T-cell (primary cell): Measurements from ENCODE around the gene CFAP44. TPM values are rescaled to one million over a fixed set of nuclear protein-coding genes. Genes with fewer than 3 reads are reported as not detected.

Experiments used
- ATAC-seq, 4 experiments: fragments of 200-7000 bp in 3 of 4; fragments of 150-1000 bp in 1 of 4; cut with Tn5 transposase; replicated peaks in 1 of 4; 1 replicate in 3 of 4; 2 replicates in 1 of 4; pipeline ENCODE4 v1.10.0; 2021; ENCODE audit warnings: moderate library complexity in 3 of 4, mild to moderate bottlenecking in 2 of 4, moderate number of reproducible peaks in 1 of 4
- CTCF ChIA-PET, 2 donors: fragments of 300-600 bp; sonication (Branson Sonifier 250); formaldehyde crosslinking; loops; one replicate each; lab custom pipeline; 2022; ENCODE audit warnings: antibody characterized with exemption in 2 of 2; lab: Charles Lee
- POLR2A ChIA-PET, 2 donors: fragments of 300-600 bp; sonication (Branson Sonifier 250); formaldehyde crosslinking; loops; one replicate each; lab custom pipeline; 2022; ENCODE audit warnings: antibody characterized with exemption in 2 of 2; lab: Charles Lee
- DNase-seq, 35 experiments: peaks; one replicate each; pipeline versions ENCODE4 v3.0.0 to v3.0.0-alpha.2; 2013 to 2023
- H3K27ac ChIP-seq: one replicate; pipeline ENCODE4 v1.5.1; 2013; ENCODE audit warnings: low read length
- H3K27me3 ChIP-seq, 2 experiments: replicated peaks in 1 of 2; 1 replicate in 1 of 2; 2 replicates in 1 of 2; pipeline versions ENCODE4 v1.6.1 to v1.7.0; 2013; ENCODE audit warnings: low read length in 1 of 2, mixed read lengths in 1 of 2; ENCODE audit not compliant: control insufficient read depth in 2 of 2, insufficient read depth in 2 of 2; ENCODE audit errors: extremely low read depth in 1 of 2
- H3K36me3 ChIP-seq, 2 donors: 1 replicate in 1 of 2; 2 replicates in 1 of 2; pipeline versions ENCODE4 v1.6.1 to v1.7.0; 2013; ENCODE audit warnings: low read length in 1 of 2; ENCODE audit not compliant: control insufficient read depth in 2 of 2, insufficient read depth in 1 of 2; ENCODE audit errors: extremely low read depth in 1 of 2
- H3K4me1 ChIP-seq, 2 experiments: 1 replicate in 1 of 2; 2 replicates in 1 of 2; pipeline versions ENCODE4 v1.6.1 to v1.7.0; 2013; ENCODE audit warnings: low read length in 2 of 2, mixed read lengths in 1 of 2; ENCODE audit not compliant: insufficient read depth in 2 of 2, control insufficient read depth in 1 of 2; ENCODE audit errors: extremely low read depth in 1 of 2
- H3K4me3 ChIP-seq, 2 donors: 1 replicate in 1 of 2; 2 replicates in 1 of 2; pipeline versions ENCODE4 v1.5.1 to v1.7.0; 2013; ENCODE audit warnings: mild to moderate bottlenecking in 2 of 2, low read length in 1 of 2, moderate library complexity in 1 of 2; ENCODE audit not compliant: control insufficient read depth in 1 of 2; ENCODE audit errors: extremely low read depth in 1 of 2
- H3K9me3 ChIP-seq: 2 replicates; pipeline ENCODE4 v1.7.0; 2013
- H3K27ac Mint-ChIP-seq, 2 donors: one replicate each; pipeline ENCODE4 v1.8.0; 2020 to 2021; ENCODE audit warnings: mild to moderate bottlenecking in 2 of 2, mixed read lengths in 2 of 2
- H3K27me3 Mint-ChIP-seq, 2 donors: one replicate each; pipeline ENCODE4 v1.8.0; 2021 to 2022; ENCODE audit warnings: mixed read lengths in 2 of 2
- H3K36me3 Mint-ChIP-seq: one replicate; pipeline ENCODE4 v1.8.0; 2021; ENCODE audit warnings: mixed read lengths
- H3K4me1 Mint-ChIP-seq, 3 donors: one replicate each; pipeline ENCODE4 v1.8.0; 2020 to 2022; ENCODE audit warnings: mixed read lengths in 3 of 3, mild to moderate bottlenecking in 1 of 3
- H3K4me3 Mint-ChIP-seq, 3 donors: one replicate each; pipeline ENCODE4 v1.8.0; 2020 to 2022; ENCODE audit warnings: mild to moderate bottlenecking in 3 of 3, mixed read lengths in 3 of 3, moderate library complexity in 3 of 3
- H3K9me3 Mint-ChIP-seq, 3 donors: one replicate each; pipeline ENCODE4 v1.8.0; 2020 to 2022; ENCODE audit warnings: mixed read lengths in 3 of 3
- WGBS: methylation state at CpG from one replicate; pipeline ENCODE4 v1.1.5; 2013; ENCODE audit warnings: missing lambda C conversion rate; ENCODE audit not compliant: insufficient coverage; 5-methylcytosine and 5-hydroxymethylcytosine counted together
- total RNA-seq, 35 experiments: library from RNA in 6 of 35; stranded (reverse) in 6 of 35; fragments of 120-200 nt in 1 of 35; gene quantifications; one replicate each; pipeline versions ENCODE4 v1.2.1 to v1.2.4 and lab custom pipeline; 2013 to 2026

Gene CFAP44
- total RNA-seq, 5 donors from 2014 or later (not counting 1 experiment from before 2014, with no cell fraction given): 12.2 to 19.9 (median 16.0) TPM

DNA sequence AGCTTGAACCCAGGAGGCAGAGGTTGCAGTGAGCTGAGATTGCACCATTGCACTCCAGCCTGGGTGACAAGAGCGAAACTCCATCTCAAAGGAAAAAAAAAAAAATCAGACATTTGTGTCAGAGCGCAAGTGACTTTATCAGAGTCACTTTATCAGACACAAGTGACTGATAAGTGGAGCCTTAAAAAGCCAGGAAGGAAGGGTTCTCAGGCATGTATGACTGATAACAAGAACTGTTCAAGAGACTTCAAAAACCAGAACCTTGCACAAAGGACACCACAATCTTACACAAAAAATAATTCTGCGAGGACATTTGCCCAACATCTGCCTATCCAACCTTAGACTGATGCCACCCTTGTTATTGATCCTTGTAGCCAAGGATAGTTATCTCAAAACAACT, 13.3 kb upstream of the CFAP44 start:
- WGBS: 38% methylated on average over 1 of the region's 3 CpGs
- H3K36me3 ChIP-seq: peaks cover 0 to 27% of the 10 kb centered on the region in 2 donors
- CTCF ChIA-PET: interaction anchor here in 1 of 2 donors (0.6 kb wide), 1 partner anchor 336 kb away, joined by 6 read pairs; no protein-coding TSS in a partner anchor
- H3K4me3 Mint-ChIP-seq: no peak overlapping the region
- no peak overlapping the region for H3K4me3 ChIP-seq
- H3K27me3 Mint-ChIP-seq: no peaks in the 10 kb centered on the region
- no peaks in the 10 kb centered on the region for H3K4me1 ChIP-seq
- H3K27ac Mint-ChIP-seq: no peak overlapping the region
- H3K36me3 Mint-ChIP-seq: peaks cover 67% of the 10 kb centered on the region
- POLR2A ChIA-PET: no interaction called here
- DNase-seq: no peak
- H3K9me3 Mint-ChIP-seq: no peaks in the 10 kb centered on the region
- H3K27me3 ChIP-seq: no peaks in the 10 kb centered on the region
- H3K27ac ChIP-seq: no peak overlapping the region
- no peaks in the 10 kb centered on the region for H3K4me1 Mint-ChIP-seq
- H3K9me3 ChIP-seq: no peaks in the 10 kb centered on the region
- no peak for ATAC-seq

DNA sequence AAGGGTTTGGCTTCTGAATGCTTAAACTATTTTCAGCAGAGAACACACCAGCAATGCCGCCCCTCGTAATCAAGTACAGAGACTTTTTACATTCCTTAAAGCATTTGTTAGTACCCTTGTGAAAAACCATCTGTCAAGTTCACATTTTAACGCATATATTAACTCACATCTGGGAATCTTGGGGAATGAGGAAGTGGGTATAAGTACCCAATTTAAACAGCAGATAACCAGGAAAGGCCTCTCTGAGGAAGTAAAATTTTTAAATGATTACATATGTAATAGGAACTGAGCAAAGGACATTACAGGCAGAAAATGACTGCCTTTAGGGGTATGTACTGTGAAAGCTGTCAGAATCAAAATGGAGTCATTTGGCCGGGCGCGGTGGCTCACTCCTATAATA, 12.8 kb upstream of the CFAP44 start:
- H3K4me3 ChIP-seq: no peak overlapping the region
- no peak overlapping the region for H3K27ac Mint-ChIP-seq
- no peak overlapping the region for H3K4me3 Mint-ChIP-seq
- no peaks in the 10 kb centered on the region for H3K9me3 Mint-ChIP-seq
- no peaks in the 10 kb centered on the region for H3K4me1 ChIP-seq
- H3K27me3 Mint-ChIP-seq: no peaks in the 10 kb centered on the region
- peaks cover 63% of the 10 kb centered on the region for H3K36me3 Mint-ChIP-seq
- POLR2A ChIA-PET: no interaction called here
- H3K27ac ChIP-seq: no peak overlapping the region
- H3K36me3 ChIP-seq: peaks cover 0 to 31% of the 10 kb centered on the region in 2 donors
- H3K27me3 ChIP-seq: no peaks in the 10 kb centered on the region
- CTCF ChIA-PET: no interaction called here
- no CpG with 5 or more reads among the region's 6 CpGs for WGBS
- ATAC-seq: no peak
- no peaks in the 10 kb centered on the region for H3K4me1 Mint-ChIP-seq
- DNase-seq: no peak
- no peaks in the 10 kb centered on the region for H3K9me3 ChIP-seq

GRCh38 chr3:113450911-113451310, 9.6 kb upstream of the CFAP44 start:
- H3K36me3 ChIP-seq: peaks cover 0 to 24% of the 10 kb centered on the region in 2 donors
- H3K27me3 Mint-ChIP-seq: no peaks in the 10 kb centered on the region
- no CpG with 5 or more reads among the region's 1 CpG for WGBS
- H3K4me3 Mint-ChIP-seq: no peak overlapping the region
- no peak overlapping the region for H3K27ac ChIP-seq
- ChIA-PET POLR2A (no interaction called here), CTCF (no interaction called here)
- H3K36me3 Mint-ChIP-seq: peaks cover 55% of the 10 kb centered on the region
- H3K27me3 ChIP-seq: no peaks in the 10 kb centered on the region
- no peaks in the 10 kb centered on the region for H3K9me3 Mint-ChIP-seq
- H3K9me3 ChIP-seq: no peaks in the 10 kb centered on the region
- no peak overlapping the region for H3K4me3 ChIP-seq
- DNase-seq: no peak
- H3K4me1 Mint-ChIP-seq: no peaks in the 10 kb centered on the region
- no peaks in the 10 kb centered on the region for H3K4me1 ChIP-seq
- H3K27ac Mint-ChIP-seq: no peak overlapping the region
- no peak for ATAC-seq

GRCh38 chr3:113439606-113440005, 1.7 kb downstream of the CFAP44 start:
- Mint-ChIP-seq H3K4me3 (no peak overlapping the region), H3K4me1 (peaks cover 0 to 2% (median 2%) of the 10 kb centered on the region in 3 donors), H3K36me3 (peaks cover 23% of the 10 kb centered on the region), H3K27me3 (no peaks in the 10 kb centered on the region), H3K9me3 (no peaks in the 10 kb centered on the region), H3K27ac (no peak overlapping the region)
- POLR2A ChIA-PET: interaction anchor here in 1 of 2 donors (0.6 kb wide), 1 partner anchor 15 kb away, joined by 4 read pairs; no protein-coding TSS in a partner anchor
- WGBS: no CpG with 5 or more reads among the region's 3 CpGs
- CTCF ChIA-PET: interaction anchor here (0.6 kb wide), 2 partner anchors 12 to 62 kb away, joined by 3 to 5 read pairs; no protein-coding TSS in a partner anchor
- H3K9me3 ChIP-seq: no peaks in the 10 kb centered on the region
- no peak for DNase-seq
- H3K27me3 ChIP-seq: no peaks in the 10 kb centered on the region
- ATAC-seq: no peak
- H3K27ac ChIP-seq: no peak overlapping the region
- no peak overlapping the region for H3K4me3 ChIP-seq
- H3K4me1 ChIP-seq: peaks cover 0 to 3% of the 10 kb centered on the region in 2 experiments
- peaks cover 0 to 5% of the 10 kb centered on the region in 2 donors for H3K36me3 ChIP-seq

- POLR2A ChIA-PET: no interaction called here
- peaks cover 28% of the 10 kb centered on the region for H3K36me3 Mint-ChIP-seq
Measured at GRCh38 chr3:113438224-113438623, 3.1 kb downstream of the CFAP44 start.

DNA sequence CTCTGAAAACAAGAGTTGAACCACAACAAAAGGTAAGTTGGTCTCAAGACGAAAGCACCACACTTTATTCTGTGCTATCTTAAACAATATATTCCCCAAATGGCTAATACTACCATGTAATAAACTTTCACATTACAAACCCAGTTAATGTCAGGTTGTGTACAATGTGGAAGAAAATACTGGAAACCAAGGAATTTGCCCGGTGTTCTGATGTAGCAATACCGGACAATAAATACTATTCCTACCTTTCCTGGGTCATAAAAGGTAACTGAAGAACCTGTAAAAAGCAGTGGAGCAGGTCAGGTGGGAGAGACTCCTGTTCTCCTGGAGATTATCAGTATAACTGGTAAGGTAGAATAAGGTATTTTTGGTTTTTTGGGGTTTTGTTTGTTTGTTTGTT, 3.9 kb downstream of the CFAP44 start:
- Mint-ChIP-seq H3K27me3 (no peaks in the 10 kb centered on the region), H3K27ac (no peak overlapping the region), H3K9me3 (no peaks in the 10 kb centered on the region), H3K4me3 (no peak overlapping the region), H3K4me1 (peaks cover 0 to 2% (median 2%) of the 10 kb centered on the region in 3 donors), H3K36me3 (peaks cover 35% of the 10 kb centered on the region)
- no CpG with 5 or more reads among the region's 3 CpGs for WGBS
- ChIA-PET CTCF (no interaction called here), POLR2A (no interaction called here)
- DNase-seq: no peak
- H3K27me3 ChIP-seq: no peaks in the 10 kb centered on the region
- H3K4me3 ChIP-seq: no peak overlapping the region
- no peak for ATAC-seq
- peaks cover 0 to 3% of the 10 kb centered on the region in 2 experiments for H3K4me1 ChIP-seq
- H3K27ac ChIP-seq: no peak overlapping the region
- no peaks in the 10 kb centered on the region for H3K36me3 ChIP-seq
- no peaks in the 10 kb centered on the region for H3K9me3 ChIP-seq

More at GRCh38 chr3:113438224-113438623, 3.1 kb downstream of the CFAP44 start:
- Histone ChIP-seq H3K9me3 (no peaks in the 10 kb centered on the region), H3K4me3 (no peak overlapping the region), H3K4me1 (peaks cover 0 to 3% of the 10 kb centered on the region in 2 experiments), H3K36me3 (no peaks in the 10 kb centered on the region), H3K27ac (no peak overlapping the region), H3K27me3 (no peaks in the 10 kb centered on the region)
- CTCF ChIA-PET: interaction anchor here in 1 of 2 donors (0.6 kb wide), 1 partner anchor 837 kb away, joined by 3 read pairs; no protein-coding TSS in a partner anchor
- Mint-ChIP-seq H3K4me3 (no peak overlapping the region), H3K9me3 (no peaks in the 10 kb centered on the region), H3K4me1 (peaks cover 0 to 2% (median 2%) of the 10 kb centered on the region in 3 donors), H3K27ac (no peak overlapping the region), H3K27me3 (no peaks in the 10 kb centered on the region)
- no peak for DNase-seq
- no peak for ATAC-seq
